Vagina (tissue), 2 donors: ENCODE results near the gene ERH.

ENCODE experiments used
- POLR2A ChIP-seq, 2 donors: fragments of 450-650 bp; IDR thresholded peaks; one replicate each; pipeline ENCODE4 v1.6.1; 2017; ENCODE audit warnings: antibody characterized with exemption in 2 of 2, mild to moderate bottlenecking in 2 of 2, moderate library complexity in 2 of 2
- POLR2AphosphoS5 ChIP-seq, 2 donors: sonication (generic); formaldehyde crosslinking; IDR thresholded peaks; one replicate each; pipeline ENCODE4 v1.9.0; 2017; ENCODE audit warnings: antibody characterized with exemption in 2 of 2, mild to moderate bottlenecking in 2 of 2, low read depth in 1 of 2; ENCODE audit not compliant: insufficient read depth in 1 of 2
- TF ChIP-seq, protein P1 (sequence below), 3 experiments: fragments of 450-650 bp in 2 of 3; fragments of 200-600 bp in 1 of 3; sonication (generic) in 1 of 3; IDR thresholded peaks; one replicate each; pipeline ENCODE4 v1.5.1; 2017 to 2019; ENCODE audit warnings: antibody characterized with exemption in 3 of 3, mild to moderate bottlenecking in 2 of 3, moderate library complexity in 2 of 3

DNA sequence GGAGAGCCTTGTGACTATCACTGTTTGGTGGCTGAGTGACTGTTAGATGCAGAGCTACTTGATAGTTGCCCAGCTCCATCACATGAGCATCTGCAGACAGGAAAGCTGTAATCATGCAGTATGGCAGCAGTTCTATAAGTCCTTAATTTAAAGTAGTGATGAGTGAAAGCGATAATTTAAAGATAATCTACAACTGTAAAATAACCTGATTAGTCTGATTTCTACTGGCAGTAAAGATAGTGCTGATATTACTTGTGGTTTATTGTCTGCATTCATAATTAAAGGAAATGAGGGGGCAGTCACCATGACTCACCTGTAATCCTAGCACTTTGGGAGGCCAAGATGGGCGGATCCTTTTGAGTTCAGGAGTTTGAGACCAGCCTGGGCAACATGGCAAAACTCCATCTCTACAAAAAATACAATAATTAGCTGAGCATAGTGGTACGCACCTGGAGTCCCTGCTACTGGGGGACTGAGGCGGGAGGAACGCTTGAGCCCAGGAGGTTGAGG is 45.3 kb upstream of the ERH start:
- TF ChIP-seq POLR2AphosphoS5 (IDR thresholded peaks at IDR 0.05; ENCODE audit: insufficient read depth in 1 of 2, low read depth in 1 of 2) (no peak), POLR2A (IDR thresholded peaks at IDR 0.05) (no peak)
- TF ChIP-seq, protein P1, sequence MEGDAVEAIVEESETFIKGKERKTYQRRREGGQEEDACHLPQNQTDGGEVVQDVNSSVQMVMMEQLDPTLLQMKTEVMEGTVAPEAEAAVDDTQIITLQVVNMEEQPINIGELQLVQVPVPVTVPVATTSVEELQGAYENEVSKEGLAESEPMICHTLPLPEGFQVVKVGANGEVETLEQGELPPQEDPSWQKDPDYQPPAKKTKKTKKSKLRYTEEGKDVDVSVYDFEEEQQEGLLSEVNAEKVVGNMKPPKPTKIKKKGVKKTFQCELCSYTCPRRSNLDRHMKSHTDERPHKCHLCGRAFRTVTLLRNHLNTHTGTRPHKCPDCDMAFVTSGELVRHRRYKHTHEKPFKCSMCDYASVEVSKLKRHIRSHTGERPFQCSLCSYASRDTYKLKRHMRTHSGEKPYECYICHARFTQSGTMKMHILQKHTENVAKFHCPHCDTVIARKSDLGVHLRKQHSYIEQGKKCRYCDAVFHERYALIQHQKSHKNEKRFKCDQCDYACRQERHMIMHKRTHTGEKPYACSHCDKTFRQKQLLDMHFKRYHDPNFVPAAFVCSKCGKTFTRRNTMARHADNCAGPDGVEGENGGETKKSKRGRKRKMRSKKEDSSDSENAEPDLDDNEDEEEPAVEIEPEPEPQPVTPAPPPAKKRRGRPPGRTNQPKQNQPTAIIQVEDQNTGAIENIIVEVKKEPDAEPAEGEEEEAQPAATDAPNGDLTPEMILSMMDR (IDR thresholded peaks at IDR 0.05): no peak
